Activated CD4-positive, alpha-beta T cell treated with anti-CD3 and anti-CD28 coated beads for 36 hours (primary cell): Measurements from ENCODE around the gene PEX5L. TPM values are rescaled to one million over a fixed set of nuclear protein-coding genes. Genes with fewer than 3 reads are reported as not detected.
"Not testable (repeated sequence)": the region's sequence is repeated elsewhere in the genome, so short reads cannot be mapped to it uniquely, and the experiment has no call there.

Experiments
- ATAC-seq: fragments of 200-7000 bp; cut with Tn5 transposase; one replicate; pipeline ENCODE4 v1.10.0; 2021; ENCODE audit warnings: mild to moderate bottlenecking, moderate library complexity
- CTCF ChIA-PET: fragments of 350-600 bp; sonication (Branson Sonifier 250); formaldehyde crosslinking; loops from one replicate; lab custom pipeline; 2021; ENCODE audit warnings: antibody characterized with exemption; lab: Charles Lee
- POLR2A ChIA-PET: fragments of 350-600 bp; sonication (Branson Sonifier 250); formaldehyde crosslinking; loops from one replicate; lab custom pipeline; 2021; ENCODE audit warnings: antibody characterized with exemption, inconsistent platforms; lab: Charles Lee
- DNase-seq: peaks from one replicate; pipeline ENCODE4 v3.0.0-alpha.2; 2020
- H3K27ac Mint-ChIP-seq: one replicate; pipeline ENCODE4 v1.8.0; 2021; ENCODE audit warnings: mixed read lengths
- H3K27me3 Mint-ChIP-seq: one replicate; pipeline ENCODE4 v1.8.0; 2021; ENCODE audit warnings: mixed read lengths
- H3K36me3 Mint-ChIP-seq: one replicate; pipeline ENCODE4 v1.8.0; 2021; ENCODE audit warnings: low read depth, mixed read lengths
- H3K4me1 Mint-ChIP-seq: one replicate; pipeline ENCODE4 v1.8.0; 2021; ENCODE audit warnings: mixed read lengths
- H3K4me3 Mint-ChIP-seq: one replicate; pipeline ENCODE4 v1.8.0; 2021; ENCODE audit warnings: mild to moderate bottlenecking, moderate library complexity, mixed read lengths
- H3K9me3 Mint-ChIP-seq: one replicate; pipeline ENCODE4 v1.8.0; 2021; ENCODE audit warnings: low read depth, mixed read lengths
- intact Hi-C, 2 experiments: fragments of 100-400 bp; cut with DNase I in 1 of 2; cut with micrococcal nuclease in 1 of 2; formaldehyde crosslinking; loops; one replicate each; pipeline versions ENCODE4 v1.14.2 to v1.15.1; 2022 to 2024; cut with DNase I, micrococcal nuclease
- total RNA-seq, 2 experiments: library from RNA; stranded (reverse); gene quantifications; one replicate each; pipeline ENCODE4 v1.2.3, GENCODE V29; 2021

Gene PEX5L
- total RNA-seq, 2 experiments from 2014 or later = 0.35 TPM; not detected in 1

- Mint-ChIP-seq H3K4me1 (no peaks in the 10 kb centered on the region), H3K27me3 (no peaks in the 10 kb centered on the region)
- intact Hi-C loops = no loop called here
Observed at GRCh38 chr3:180059356-180059755, 22.6 kb upstream of the PEX5L start.

GRCh38 chr3:180058238-180058637 is 21.5 kb upstream of the PEX5L start:
- Mint-ChIP-seq H3K4me3 (no peak overlapping the region), H3K4me1 (no peaks in the 10 kb centered on the region), H3K27ac (no peak overlapping the region), H3K27me3 (no peaks in the 10 kb centered on the region), H3K36me3 (no peaks in the 10 kb centered on the region), H3K9me3 (no peaks in the 10 kb centered on the region)
- ATAC-seq (no peak), DNase-seq (no peak)
- CTCF ChIA-PET = no interaction called here
- POLR2A ChIA-PET = interaction anchor here (0.6 kb wide), 1 partner anchor 249 kb away, joined by 3 read pairs; no protein-coding TSS in a partner anchor
- intact Hi-C loops = no loop called here

More at GRCh38 chr3:180059356-180059755, 22.6 kb upstream of the PEX5L start:
- ChIA-PET POLR2A (interaction anchor here (0.8 kb wide), 1 partner anchor 617 kb away, joined by 3 read pairs; no protein-coding TSS in a partner anchor), CTCF (no interaction called here)
- DNase-seq = no peak
- no peak for ATAC-seq
- Mint-ChIP-seq H3K36me3 (no peaks in the 10 kb centered on the region), H3K27ac (no peak overlapping the region), H3K4me3 (no peak overlapping the region), H3K9me3 (no peaks in the 10 kb centered on the region)

- H3K9me3 Mint-ChIP-seq, H3K27me3 Mint-ChIP-seq, DNase-seq, CTCF ChIA-PET, intact Hi-C loops, H3K27ac Mint-ChIP-seq, H3K36me3 Mint-ChIP-seq, POLR2A ChIA-PET, H3K4me3 Mint-ChIP-seq, ATAC-seq, H3K4me1 Mint-ChIP-seq: not testable (repeated sequence)
Observed at GRCh38 chr3:180055656-180056055, 18.9 kb upstream of the PEX5L start.

- no peaks in the 10 kb centered on the region for H3K36me3 Mint-ChIP-seq
- no peak for ATAC-seq
- ChIA-PET POLR2A (no interaction called here), CTCF (no interaction called here)
- no peaks in the 10 kb centered on the region for H3K9me3 Mint-ChIP-seq
- peaks cover 2% of the 10 kb centered on the region for H3K27me3 Mint-ChIP-seq
- H3K4me1 Mint-ChIP-seq = no peaks in the 10 kb centered on the region
- no peak for DNase-seq
- intact Hi-C loops = no loop called here
- H3K4me3 Mint-ChIP-seq = no peak overlapping the region
- H3K27ac Mint-ChIP-seq = no peak overlapping the region
Observed at GRCh38 chr3:180049391-180049790, 12.7 kb upstream of the PEX5L start.

- ATAC-seq (no peak), DNase-seq (no peak)
- no peaks in the 10 kb centered on the region for H3K36me3 Mint-ChIP-seq
- no peaks in the 10 kb centered on the region for H3K9me3 Mint-ChIP-seq
- H3K4me3 Mint-ChIP-seq = no peak overlapping the region
- no peak overlapping the region for H3K27ac Mint-ChIP-seq
- intact Hi-C loops = no loop called here
- H3K4me1 Mint-ChIP-seq = no peaks in the 10 kb centered on the region
- H3K27me3 Mint-ChIP-seq = peaks cover 2% of the 10 kb centered on the region
- CTCF ChIA-PET = interaction anchor here (0.6 kb wide), 1 partner anchor 8 kb away, joined by 3 read pairs; no protein-coding TSS in a partner anchor
- POLR2A ChIA-PET = no interaction called here
Observed at GRCh38 chr3:180048840-180049239, 12.1 kb upstream of the PEX5L start.

- ATAC-seq = no peak
- no peaks in the 10 kb centered on the region for H3K9me3 Mint-ChIP-seq
- H3K36me3 Mint-ChIP-seq = no peaks in the 10 kb centered on the region
- CTCF ChIA-PET = interaction anchor here (0.6 kb wide), 1 partner anchor 8 kb away, joined by 3 read pairs; no protein-coding TSS in a partner anchor
- H3K27me3 Mint-ChIP-seq = peaks cover 2% of the 10 kb centered on the region
- no peak overlapping the region for H3K4me3 Mint-ChIP-seq
- H3K27ac Mint-ChIP-seq = no peak overlapping the region
- intact Hi-C loops = no loop called here
- H3K4me1 Mint-ChIP-seq = no peaks in the 10 kb centered on the region
- no peak for DNase-seq
- POLR2A ChIA-PET = no interaction called here
Observed at GRCh38 chr3:180048103-180048502, 11.4 kb upstream of the PEX5L start.

GRCh38 chr3:180040966-180041365 is 4.2 kb upstream of the PEX5L start:
- no peak overlapping the region for H3K27ac Mint-ChIP-seq
- no peak overlapping the region for H3K4me3 Mint-ChIP-seq
- H3K27me3 Mint-ChIP-seq = peaks cover 26% of the 10 kb centered on the region
- intact Hi-C loops = no loop called here
- ATAC-seq = no peak
- peaks cover 9% of the 10 kb centered on the region for H3K4me1 Mint-ChIP-seq
- DNase-seq = no peak
- ChIA-PET POLR2A (no interaction called here), CTCF (interaction anchor here (0.7 kb wide), 1 partner anchor 7 kb away, joined by 3 read pairs; no protein-coding TSS in a partner anchor)
- H3K36me3 Mint-ChIP-seq = peaks cover 2% of the 10 kb centered on the region
- H3K9me3 Mint-ChIP-seq = no peaks in the 10 kb centered on the region

GRCh38 chr3:180036092-180036670 is 556 bp downstream of the PEX5L start:
- H3K9me3 Mint-ChIP-seq = no peaks in the 10 kb centered on the region
- H3K36me3 Mint-ChIP-seq = peaks cover 2% of the 10 kb centered on the region
- H3K27me3 Mint-ChIP-seq = peaks cover 35% of the 10 kb centered on the region
- intact Hi-C loops = loop anchor here in 1 of 2 experiments (5.0 kb wide), 1 partner anchor 109 kb away; no protein-coding TSS in a partner anchor
- ChIA-PET POLR2A (no interaction called here), CTCF (interaction anchor here (2.0 kb wide), 1 partner anchor 45 kb away, joined by 5 read pairs; no protein-coding TSS in a partner anchor)
- no peak overlapping the region for H3K27ac Mint-ChIP-seq
- H3K4me1 Mint-ChIP-seq = peaks cover 9% of the 10 kb centered on the region
- no peak for DNase-seq
- peak overlapping the region; percentile 62 for H3K4me3 Mint-ChIP-seq
- ATAC-seq = no peak

- Mint-ChIP-seq H3K36me3 (no peaks in the 10 kb centered on the region), H3K27ac (no peak overlapping the region), H3K4me1 (no peaks in the 10 kb centered on the region), H3K27me3 (peaks cover 3% of the 10 kb centered on the region), H3K4me3 (no peak overlapping the region), H3K9me3 (no peaks in the 10 kb centered on the region)
- intact Hi-C loops = no loop called here
- DNase-seq (no peak), ATAC-seq (no peak)
- ChIA-PET CTCF (no interaction called here), POLR2A (no interaction called here)
Observed at GRCh38 chr3:180026997-180027396, 9.7 kb downstream of the PEX5L start.

- intact Hi-C loops = no loop called here
- ATAC-seq = no peak
- DNase-seq = no peak
- ChIA-PET CTCF (no interaction called here), POLR2A (no interaction called here)
- Mint-ChIP-seq H3K4me1 (no peaks in the 10 kb centered on the region), H3K9me3 (no peaks in the 10 kb centered on the region), H3K4me3 (no peak overlapping the region), H3K36me3 (no peaks in the 10 kb centered on the region), H3K27me3 (peaks cover 2% of the 10 kb centered on the region), H3K27ac (no peak overlapping the region)
Observed at GRCh38 chr3:180018543-180018942, 18.2 kb downstream of the PEX5L start.

GRCh38 chr3:180017846-180018245 is 18.9 kb downstream of the PEX5L start:
- no peaks in the 10 kb centered on the region for H3K9me3 Mint-ChIP-seq
- peaks cover 2% of the 10 kb centered on the region for H3K27me3 Mint-ChIP-seq
- CTCF ChIA-PET = no interaction called here
- H3K36me3 Mint-ChIP-seq = no peaks in the 10 kb centered on the region
- no peak overlapping the region for H3K27ac Mint-ChIP-seq
- no peak overlapping the region for H3K4me3 Mint-ChIP-seq
- no peak for DNase-seq
- no peaks in the 10 kb centered on the region for H3K4me1 Mint-ChIP-seq
- POLR2A ChIA-PET = no interaction called here
- intact Hi-C loops = no loop called here
- ATAC-seq = no peak

GRCh38 chr3:180011927-180012326 is 24.8 kb downstream of the PEX5L start:
- CTCF ChIA-PET = no interaction called here
- no peak overlapping the region for H3K4me3 Mint-ChIP-seq
- ATAC-seq (no peak), DNase-seq (no peak)
- peaks cover 8% of the 10 kb centered on the region for H3K9me3 Mint-ChIP-seq
- no peak overlapping the region for H3K27ac Mint-ChIP-seq
- no peaks in the 10 kb centered on the region for H3K4me1 Mint-ChIP-seq
- H3K27me3 Mint-ChIP-seq = no peaks in the 10 kb centered on the region
- no peaks in the 10 kb centered on the region for H3K36me3 Mint-ChIP-seq
- POLR2A ChIA-PET = no interaction called here
- intact Hi-C loops = no loop called here
